ENCODE measurements around the gene CACFD1.

DNA sequence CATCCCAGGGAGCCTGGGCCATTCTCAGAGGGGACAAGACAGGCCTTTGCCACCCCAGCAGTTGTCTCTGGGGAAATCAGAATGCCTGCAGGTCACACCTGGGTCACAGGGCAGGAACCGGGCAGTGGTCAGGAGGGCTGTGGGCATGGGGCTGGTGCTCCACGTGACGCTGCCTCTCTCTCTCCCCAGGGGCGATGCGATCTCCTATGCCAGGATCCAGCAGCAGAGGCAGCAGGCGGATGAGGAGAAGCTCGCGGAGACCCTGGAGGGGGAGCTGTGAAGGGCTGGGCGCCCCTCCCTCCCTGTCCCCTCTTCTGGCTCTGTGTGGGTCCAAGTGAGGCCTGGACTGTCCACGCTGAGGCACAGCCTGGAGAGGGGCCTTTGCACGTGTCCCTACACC, 8.6 kb downstream of the CACFD1 start:
- TF ChIP-seq, protein P1, sequence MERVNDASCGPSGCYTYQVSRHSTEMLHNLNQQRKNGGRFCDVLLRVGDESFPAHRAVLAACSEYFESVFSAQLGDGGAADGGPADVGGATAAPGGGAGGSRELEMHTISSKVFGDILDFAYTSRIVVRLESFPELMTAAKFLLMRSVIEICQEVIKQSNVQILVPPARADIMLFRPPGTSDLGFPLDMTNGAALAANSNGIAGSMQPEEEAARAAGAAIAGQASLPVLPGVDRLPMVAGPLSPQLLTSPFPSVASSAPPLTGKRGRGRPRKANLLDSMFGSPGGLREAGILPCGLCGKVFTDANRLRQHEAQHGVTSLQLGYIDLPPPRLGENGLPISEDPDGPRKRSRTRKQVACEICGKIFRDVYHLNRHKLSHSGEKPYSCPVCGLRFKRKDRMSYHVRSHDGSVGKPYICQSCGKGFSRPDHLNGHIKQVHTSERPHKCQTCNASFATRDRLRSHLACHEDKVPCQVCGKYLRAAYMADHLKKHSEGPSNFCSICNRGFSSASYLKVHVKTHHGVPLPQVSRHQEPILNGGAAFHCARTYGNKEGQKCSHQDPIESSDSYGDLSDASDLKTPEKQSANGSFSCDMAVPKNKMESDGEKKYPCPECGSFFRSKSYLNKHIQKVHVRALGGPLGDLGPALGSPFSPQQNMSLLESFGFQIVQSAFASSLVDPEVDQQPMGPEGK (CRISPR knock-in tag; IDR thresholded peaks at IDR 0.05; ENCODE audit: borderline replicate concordance): no peak
- TF ChIP-seq ZFP30 (CRISPR knock-in tag; IDR thresholded peaks at IDR 0.05): no peak
- no peak for TF ChIP-seq ISL1 (CRISPR knock-in tag; IDR thresholded peaks at IDR 0.05)
- no peak for TF ChIP-seq PPARA (CRISPR knock-in tag; IDR thresholded peaks at IDR 0.05; ENCODE audit: borderline replicate concordance)

Data from SK-N-SH treated with all-trans-retinoic acid at 6 μM for 48 hours (cell line).